Measurements from ENCODE around the gene BSND.

The BSND gene

DNA sequence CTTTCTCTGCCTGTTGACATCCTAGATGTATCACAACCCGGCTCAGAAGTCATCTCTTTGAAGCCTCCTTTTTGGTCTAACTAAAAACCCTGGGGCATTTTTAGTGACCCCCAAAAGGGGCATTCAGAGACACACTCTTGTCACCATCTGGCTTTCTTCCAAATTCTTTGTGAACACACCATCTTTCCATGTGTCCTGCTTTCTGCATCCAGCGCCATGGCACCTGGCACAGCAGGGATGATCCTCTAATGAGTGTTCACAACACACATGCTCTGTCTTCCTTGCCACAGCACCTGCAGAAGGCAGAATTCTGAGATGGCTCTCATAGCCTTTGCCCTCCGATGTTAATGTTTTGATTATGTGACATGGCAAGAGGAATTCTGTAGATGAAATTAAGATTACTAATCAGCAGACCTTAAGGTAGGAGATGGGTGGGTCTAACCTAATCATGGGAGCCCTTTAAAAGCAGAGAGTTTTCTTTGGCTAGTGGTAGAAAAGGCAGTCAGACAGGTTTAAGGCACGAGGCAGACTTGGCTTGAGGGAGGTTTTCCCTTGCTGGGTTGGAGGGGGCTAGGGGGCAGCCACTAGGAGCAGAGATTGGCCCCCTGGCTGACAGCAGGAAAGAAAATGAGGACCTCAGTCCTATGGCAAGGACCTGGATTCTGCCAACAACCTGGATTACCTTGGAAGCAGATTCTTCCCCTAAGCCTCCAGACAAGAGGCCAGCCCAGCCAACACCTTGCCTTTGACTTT lies 23.2 kb upstream of the BSND start:
- WGBS (ENCODE audit: extremely low coverage, insufficient coverage, low lambda C conversion rate): no CpG with 5 or more reads among the region's 4 CpGs
- no peak overlapping the region for H3K56ac ChIP-seq (ENCODE audit: low read length)
- H2BK120ac ChIP-seq (ENCODE audit: low read depth, low read length): no peak overlapping the region
- no peaks in the 10 kb centered on the region for H3K27me3 ChIP-seq (ENCODE audit: insufficient read depth, low read length, poor library complexity)
- DNase-seq: no peak
- H2BK15ac ChIP-seq (replicated peaks; ENCODE audit: low read depth): no peak overlapping the region
- H3K4me3 ChIP-seq (ENCODE audit: low read length): no peak overlapping the region
- H4K8ac ChIP-seq (ENCODE audit: low read depth, low read length): no peak overlapping the region
- H3K36me3 ChIP-seq (ENCODE audit: control insufficient read depth, insufficient read depth, low read length): no peaks in the 10 kb centered on the region
- H3K4me2 ChIP-seq (ENCODE audit: low read length): no peak overlapping the region
- H3K9ac ChIP-seq (ENCODE audit: low read length): no peak overlapping the region
- no peak overlapping the region for H2BK5ac ChIP-seq (ENCODE audit: low read length)
- no peak overlapping the region for H3K18ac ChIP-seq (ENCODE audit: low read length)
- H3K27ac ChIP-seq (ENCODE audit: low read depth, low read length): no peak overlapping the region
- H3K23ac ChIP-seq (ENCODE audit: low read length): no peak overlapping the region
- no peaks in the 10 kb centered on the region for H3K79me1 ChIP-seq (ENCODE audit: low read length)
- no peaks in the 10 kb centered on the region for H3K79me2 ChIP-seq (ENCODE audit: control insufficient read depth, insufficient read depth, low read length)
- no peak overlapping the region for H4K5ac ChIP-seq (ENCODE audit: low read length)
- H3K4ac ChIP-seq (ENCODE audit: low read depth, low read length): no peak overlapping the region
- no peak overlapping the region for H2AK5ac ChIP-seq (ENCODE audit: low read length)
- H3K4me1 ChIP-seq (ENCODE audit: control insufficient read depth, low read depth, low read length): peaks cover 4% of the 10 kb centered on the region

DNA sequence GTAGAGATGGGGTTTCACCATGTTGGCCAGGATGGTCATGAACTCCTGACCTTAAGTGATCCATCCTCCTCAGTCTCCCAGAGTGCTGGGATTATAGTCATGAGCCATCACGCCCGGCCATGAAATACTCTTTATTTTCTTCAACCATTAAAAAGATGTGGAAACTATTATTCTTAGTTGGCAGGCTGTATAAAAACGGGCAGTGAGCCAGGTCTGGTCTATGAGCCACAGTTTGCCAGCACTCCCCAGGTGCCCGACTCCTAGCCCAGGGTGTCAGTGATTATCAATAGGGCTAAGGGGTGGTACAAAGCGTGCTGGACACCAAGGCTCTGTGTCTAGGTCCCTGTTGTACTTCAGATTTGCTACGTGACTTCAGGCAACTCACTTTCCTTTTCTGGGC lies 22.0 kb upstream of the BSND start:
- Histone ChIP-seq H2BK15ac (replicated peaks; ENCODE audit: low read depth) (no peak overlapping the region), H3K18ac (ENCODE audit: low read length) (no peak overlapping the region), H4K8ac (ENCODE audit: low read depth, low read length) (no peak overlapping the region), H3K4me3 (ENCODE audit: low read length) (no peak overlapping the region), H3K4me1 (ENCODE audit: control insufficient read depth, low read depth, low read length) (peaks cover 4% of the 10 kb centered on the region), H3K4me2 (ENCODE audit: low read length) (no peak overlapping the region), H2BK120ac (ENCODE audit: low read depth, low read length) (no peak overlapping the region), H2AK5ac (ENCODE audit: low read length) (no peak overlapping the region), H3K36me3 (ENCODE audit: control insufficient read depth, insufficient read depth, low read length) (no peaks in the 10 kb centered on the region), H3K56ac (ENCODE audit: low read length) (no peak overlapping the region), H4K5ac (ENCODE audit: low read length) (no peak overlapping the region), H3K9ac (ENCODE audit: low read length) (no peak overlapping the region), H3K79me2 (ENCODE audit: control insufficient read depth, insufficient read depth, low read length) (no peaks in the 10 kb centered on the region), H2BK5ac (ENCODE audit: low read length) (no peak overlapping the region), H3K23ac (ENCODE audit: low read length) (no peak overlapping the region), H3K27me3 (ENCODE audit: insufficient read depth, low read length, poor library complexity) (no peaks in the 10 kb centered on the region), H3K27ac (ENCODE audit: low read depth, low read length) (no peak overlapping the region), H3K4ac (ENCODE audit: low read depth, low read length) (no peak overlapping the region), H3K79me1 (ENCODE audit: low read length) (no peaks in the 10 kb centered on the region)
- DNase-seq: no peak
- no CpG with 5 or more reads among the region's 6 CpGs for WGBS (ENCODE audit: extremely low coverage, insufficient coverage, low lambda C conversion rate)

DNA sequence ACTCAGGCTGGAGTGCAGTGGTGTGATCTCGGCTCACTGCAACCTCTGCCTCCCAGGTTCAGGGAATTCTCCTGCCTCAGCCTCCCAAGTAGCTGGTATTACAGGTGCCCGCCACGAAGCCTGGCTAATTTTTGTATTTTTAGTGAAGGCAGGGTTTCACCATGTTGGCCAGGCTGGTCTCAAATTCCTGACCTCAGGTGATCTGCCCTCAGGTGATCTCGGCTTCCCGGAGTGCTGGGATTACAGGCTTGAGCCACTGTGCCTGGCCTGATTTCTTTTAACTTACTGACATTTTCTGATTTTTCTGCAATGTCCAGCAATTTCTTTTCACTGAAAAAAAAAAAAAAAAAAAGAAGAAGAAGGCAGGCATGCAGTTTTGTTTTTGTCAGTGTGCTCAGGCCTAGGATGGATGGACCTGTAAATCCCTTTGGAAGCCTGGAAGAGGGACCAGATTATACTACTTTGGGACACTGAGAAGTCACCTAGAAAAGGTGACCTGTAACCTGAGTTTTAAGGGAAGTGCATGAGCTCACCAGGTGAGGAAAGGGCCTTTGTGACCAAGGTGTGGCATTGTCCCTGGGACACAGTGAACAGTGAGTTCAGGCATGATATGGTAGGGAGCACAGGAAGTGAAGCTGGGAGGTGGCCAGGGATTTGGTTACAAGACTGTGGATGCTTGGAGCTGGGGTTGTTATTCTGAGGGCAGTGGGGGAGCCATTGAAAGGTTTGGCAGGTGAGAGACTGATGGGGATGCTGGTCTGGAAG lies 21.0 kb upstream of the BSND start:
- Histone ChIP-seq H2BK15ac (replicated peaks; ENCODE audit: low read depth) (no peak overlapping the region), H3K36me3 (ENCODE audit: control insufficient read depth, insufficient read depth, low read length) (no peaks in the 10 kb centered on the region), H3K79me2 (ENCODE audit: control insufficient read depth, insufficient read depth, low read length) (no peaks in the 10 kb centered on the region), H3K9ac (ENCODE audit: low read length) (no peak overlapping the region), H4K8ac (ENCODE audit: low read depth, low read length) (no peak overlapping the region), H2AK5ac (ENCODE audit: low read length) (no peak overlapping the region), H3K4me3 (ENCODE audit: low read length) (no peak overlapping the region), H3K18ac (ENCODE audit: low read length) (no peak overlapping the region), H2BK120ac (ENCODE audit: low read depth, low read length) (no peak overlapping the region), H3K56ac (ENCODE audit: low read length) (no peak overlapping the region), H3K23ac (ENCODE audit: low read length) (no peak overlapping the region), H3K4ac (ENCODE audit: low read depth, low read length) (no peak overlapping the region), H3K4me1 (ENCODE audit: control insufficient read depth, low read depth, low read length) (peaks cover 4% of the 10 kb centered on the region), H2BK5ac (ENCODE audit: low read length) (no peak overlapping the region), H3K27me3 (ENCODE audit: insufficient read depth, low read length, poor library complexity) (no peaks in the 10 kb centered on the region), H3K4me2 (ENCODE audit: low read length) (no peak overlapping the region), H3K27ac (ENCODE audit: low read depth, low read length) (no peak overlapping the region), H3K79me1 (ENCODE audit: low read length) (no peaks in the 10 kb centered on the region), H4K5ac (ENCODE audit: low read length) (no peak overlapping the region)
- no CpG with 5 or more reads among the region's 5 CpGs for WGBS (ENCODE audit: extremely low coverage, insufficient coverage, low lambda C conversion rate)
- DNase-seq: peak; percentile 42

DNA sequence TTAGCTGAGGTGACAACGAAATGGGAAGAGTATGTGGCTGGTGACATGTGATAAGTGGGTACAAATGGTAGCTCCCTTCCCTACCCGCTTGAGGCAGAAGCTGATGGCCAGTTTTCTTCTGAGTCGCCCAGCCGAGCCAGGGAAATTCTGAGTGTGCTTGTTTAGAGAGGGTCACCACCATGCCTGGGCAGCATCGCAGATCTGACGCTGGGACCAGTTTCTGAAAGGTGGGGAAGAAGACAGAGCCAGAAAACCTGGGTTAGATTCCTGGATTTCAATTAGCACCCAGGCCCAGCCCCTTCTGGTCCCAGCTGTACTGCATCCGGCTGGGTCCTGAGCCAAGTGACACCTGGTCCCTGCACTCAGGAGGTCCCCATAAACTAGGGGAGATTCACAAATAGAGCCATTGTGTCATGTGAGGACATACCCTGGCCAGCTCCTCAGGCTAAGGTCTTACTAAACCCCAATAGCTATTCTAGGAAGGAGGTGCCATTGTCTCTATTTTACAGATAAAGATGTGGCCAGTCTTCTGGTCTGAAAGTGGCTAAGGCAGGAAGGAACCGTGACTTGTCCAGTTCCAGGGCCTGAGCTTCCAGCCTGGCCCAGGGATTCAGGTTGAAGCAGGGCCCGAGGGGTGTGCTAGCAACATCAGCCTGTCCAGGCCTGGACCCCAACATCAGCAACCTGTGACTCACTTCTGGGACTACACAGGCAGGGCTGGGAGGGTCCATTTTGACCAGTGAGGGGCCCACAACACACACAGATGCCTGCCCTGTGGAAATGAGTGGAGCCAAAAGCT lies 20.0 kb upstream of the BSND start:
- Histone ChIP-seq H3K27ac (ENCODE audit: low read depth, low read length) (no peak overlapping the region), H3K79me2 (ENCODE audit: control insufficient read depth, insufficient read depth, low read length) (no peaks in the 10 kb centered on the region), H3K4me3 (ENCODE audit: low read length) (no peak overlapping the region), H3K23ac (ENCODE audit: low read length) (peak overlapping the region; percentile 82), H4K8ac (ENCODE audit: low read depth, low read length) (no peak overlapping the region), H2BK15ac (replicated peaks; ENCODE audit: low read depth) (no peak overlapping the region), H3K4me1 (ENCODE audit: control insufficient read depth, low read depth, low read length) (peaks cover 4% of the 10 kb centered on the region), H3K27me3 (ENCODE audit: insufficient read depth, low read length, poor library complexity) (no peaks in the 10 kb centered on the region), H3K79me1 (ENCODE audit: low read length) (no peaks in the 10 kb centered on the region), H3K56ac (ENCODE audit: low read length) (peak overlapping the region; percentile 19), H3K4ac (ENCODE audit: low read depth, low read length) (no peak overlapping the region), H2AK5ac (ENCODE audit: low read length) (peak overlapping the region; percentile 29), H3K36me3 (ENCODE audit: control insufficient read depth, insufficient read depth, low read length) (no peaks in the 10 kb centered on the region), H2BK120ac (ENCODE audit: low read depth, low read length) (no peak overlapping the region), H2BK5ac (ENCODE audit: low read length) (no peak overlapping the region), H4K5ac (ENCODE audit: low read length) (no peak overlapping the region), H3K18ac (ENCODE audit: low read length) (no peak overlapping the region), H3K4me2 (ENCODE audit: low read length) (no peak overlapping the region), H3K9ac (ENCODE audit: low read length) (peak overlapping the region; percentile 10)
- WGBS (ENCODE audit: extremely low coverage, insufficient coverage, low lambda C conversion rate): no CpG with 5 or more reads among the region's 9 CpGs
- no peak for DNase-seq

DNA sequence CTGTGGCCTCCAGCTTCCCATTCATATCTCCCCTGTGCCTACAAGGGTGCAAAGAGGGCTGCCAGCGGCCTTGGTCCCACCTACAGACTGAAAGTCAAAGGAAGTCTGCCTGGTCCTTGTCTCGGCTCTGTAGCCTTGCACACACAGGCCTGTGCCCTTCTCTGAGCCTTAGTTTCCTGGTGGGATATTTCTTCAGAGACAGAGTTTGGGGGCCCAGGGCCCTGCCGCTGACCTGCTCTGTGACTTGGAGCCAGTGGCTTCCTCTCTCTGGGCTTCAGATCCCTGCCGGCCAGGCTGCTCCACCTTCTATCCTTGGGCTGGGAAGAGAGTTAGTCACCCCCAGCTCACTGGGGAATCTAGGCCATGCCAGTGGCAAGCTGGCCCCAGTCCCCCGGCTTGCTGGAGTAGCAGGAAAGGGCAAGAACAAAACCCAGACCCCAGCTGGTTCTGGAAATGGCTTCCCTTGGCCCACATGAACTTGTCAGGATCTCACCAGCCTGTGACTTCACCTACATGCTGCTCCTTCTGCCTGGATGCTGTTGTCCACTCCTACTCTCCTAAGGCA lies 19.3 kb upstream of the BSND start:
- H3K4me2 ChIP-seq (ENCODE audit: low read length): no peak overlapping the region
- H2AK5ac ChIP-seq (ENCODE audit: low read length): no peak overlapping the region
- no CpG with 5 or more reads among the region's 5 CpGs for WGBS (ENCODE audit: extremely low coverage, insufficient coverage, low lambda C conversion rate)
- no peaks in the 10 kb centered on the region for H3K79me2 ChIP-seq (ENCODE audit: control insufficient read depth, insufficient read depth, low read length)
- H3K4ac ChIP-seq (ENCODE audit: low read depth, low read length): no peak overlapping the region
- no peak overlapping the region for H2BK5ac ChIP-seq (ENCODE audit: low read length)
- H3K18ac ChIP-seq (ENCODE audit: low read length): no peak overlapping the region
- H3K23ac ChIP-seq (ENCODE audit: low read length): peak overlapping the region; percentile 82
- no peak overlapping the region for H3K27ac ChIP-seq (ENCODE audit: low read depth, low read length)
- H3K56ac ChIP-seq (ENCODE audit: low read length): no peak overlapping the region
- H3K4me1 ChIP-seq (ENCODE audit: control insufficient read depth, low read depth, low read length): peaks cover 4% of the 10 kb centered on the region
- H2BK120ac ChIP-seq (ENCODE audit: low read depth, low read length): no peak overlapping the region
- H3K36me3 ChIP-seq (ENCODE audit: control insufficient read depth, insufficient read depth, low read length): no peaks in the 10 kb centered on the region
- no peak overlapping the region for H3K4me3 ChIP-seq (ENCODE audit: low read length)
- H3K9ac ChIP-seq (ENCODE audit: low read length): no peak overlapping the region
- no peak overlapping the region for H2BK15ac ChIP-seq (replicated peaks; ENCODE audit: low read depth)
- no peak for DNase-seq
- H3K27me3 ChIP-seq (ENCODE audit: insufficient read depth, low read length, poor library complexity): no peaks in the 10 kb centered on the region
- H4K8ac ChIP-seq (ENCODE audit: low read depth, low read length): no peak overlapping the region
- no peak overlapping the region for H4K5ac ChIP-seq (ENCODE audit: low read length)
- H3K79me1 ChIP-seq (ENCODE audit: low read length): no peaks in the 10 kb centered on the region

All from mesendoderm (in vitro differentiated cells).